OCI-LY3 (cell line): ENCODE measurements around the gene HGF.

ENCODE experiments used
- H2AFZ ChIP-seq: fragments of 200-600, 300-600 bp; shearing (Covaris generic); 2 replicates; pipeline ENCODE4 v1.6.0; 2014; ENCODE audit warnings: antibody characterized with exemption, low read depth, low read length
- H3K27ac ChIP-seq: fragments of 200-600, 300-600 bp; sonication (generic); 2 replicates; pipeline ENCODE4 v1.5.1; 2014; ENCODE audit warnings: mild to moderate bottlenecking, low read length, moderate library complexity, mixed read lengths
- H3K27me3 ChIP-seq: fragments of 200-600, 300-600 bp; sonication (generic); 2 replicates; pipeline ENCODE4 v1.6.1; 2014; ENCODE audit warnings: low read depth, low read length, mixed read lengths
- H3K36me3 ChIP-seq: fragments of 200-600, 300-600 bp; sonication (generic); replicated peaks from 2 replicates; pipeline ENCODE3; 2014; ENCODE audit warnings: low read depth, low read length, mixed read lengths
- H3K4me1 ChIP-seq: fragments of 300-600, 200-600 bp; sonication (generic); 2 replicates; pipeline ENCODE4 v1.6.1; 2014; ENCODE audit warnings: low read length, mixed read lengths
- H3K4me2 ChIP-seq: fragments of 200-600, 300-600 bp; sonication (generic); 2 replicates; pipeline ENCODE4 v1.6.1; 2014; ENCODE audit warnings: low read length, mixed read lengths
- H3K4me3 ChIP-seq: fragments of 300-600, 200-600 bp; sonication (generic); 2 replicates; pipeline ENCODE4 v1.5.1; 2014; ENCODE audit warnings: antibody characterized with exemption, mild to moderate bottlenecking, low read length, moderate library complexity
- H3K79me2 ChIP-seq: fragments of 300-600, 200-600 bp; shearing (Covaris generic); 2 replicates; pipeline ENCODE4 v1.6.1; 2014; ENCODE audit warnings: mild to moderate bottlenecking, low read length, mixed read lengths
- H3K9ac ChIP-seq: fragments of 300-600, 200-600 bp; shearing (Covaris generic); 2 replicates; pipeline ENCODE4 v1.6.0; 2014; ENCODE audit warnings: mild to moderate bottlenecking, low read length, moderate library complexity
- H3K9me3 ChIP-seq: fragments of 200-600, 300-600 bp; shearing (Covaris generic); 2 replicates; pipeline ENCODE4 v1.6.1; 2014; ENCODE audit warnings: low read length, mixed read lengths; ENCODE audit not compliant: insufficient read depth
- H4K20me1 ChIP-seq: fragments of 200-600, 300-600 bp; sonication (generic); 2 replicates; pipeline ENCODE4 v1.6.1; 2016; ENCODE audit warnings: low read length, mixed read lengths; ENCODE audit not compliant: insufficient read depth
- CTCF ChIP-seq: fragments of 200-600, 300-600 bp; sonication (generic); IDR thresholded peaks from 2 replicates; pipeline ENCODE4 v1.5.1; 2014; ENCODE audit warnings: antibody characterized with exemption, low read length, low read depth
- EZH2phosphoT487 ChIP-seq: fragments of 200-600 bp; shearing (Covaris generic); IDR thresholded peaks from 2 replicates; pipeline ENCODE4 v1.6.1; 2018; ENCODE audit warnings: antibody characterized with exemption, mixed run types, low read depth

Gene HGF

GRCh38 chr7:81789406-81790119 is 19.7 kb upstream of the HGF start:
- Histone ChIP-seq H3K27ac (no peak overlapping the region), H3K36me3 (no peaks in the 10 kb centered on the region), H3K27me3 (no peaks in the 10 kb centered on the region), H3K79me2 (no peaks in the 10 kb centered on the region), H3K9me3 (no peaks in the 10 kb centered on the region), H4K20me1 (no peaks in the 10 kb centered on the region), H3K4me1 (no peaks in the 10 kb centered on the region), H3K4me2 (no peak overlapping the region), H2AFZ (no peak overlapping the region), H3K9ac (no peak overlapping the region), H3K4me3 (no peak overlapping the region)
- no peak for TF ChIP-seq EZH2phosphoT487
- TF ChIP-seq CTCF: no peak

GRCh38 chr7:81788246-81788645 is 18.4 kb upstream of the HGF start:
- H3K27me3 ChIP-seq: no peaks in the 10 kb centered on the region
- H2AFZ ChIP-seq: no peak overlapping the region
- H4K20me1 ChIP-seq: no peaks in the 10 kb centered on the region
- H3K36me3 ChIP-seq: no peaks in the 10 kb centered on the region
- H3K27ac ChIP-seq: no peak overlapping the region
- H3K9me3 ChIP-seq: no peaks in the 10 kb centered on the region
- no peak overlapping the region for H3K9ac ChIP-seq
- H3K4me1 ChIP-seq: peaks cover 10% of the 10 kb centered on the region
- no peak overlapping the region for H3K4me3 ChIP-seq
- no peak for TF ChIP-seq CTCF
- no peak for TF ChIP-seq EZH2phosphoT487
- no peaks in the 10 kb centered on the region for H3K79me2 ChIP-seq
- H3K4me2 ChIP-seq: no peak overlapping the region

- Histone ChIP-seq H3K27ac (no peak overlapping the region), H4K20me1 (no peaks in the 10 kb centered on the region), H3K9ac (no peak overlapping the region), H2AFZ (no peak overlapping the region), H3K36me3 (no peaks in the 10 kb centered on the region), H3K4me3 (peak overlapping the region; percentile 22; the same call in 1 of the 2 replicates), H3K4me1 (peaks cover 10% of the 10 kb centered on the region), H3K4me2 (peak overlapping the region; percentile 35), H3K9me3 (no peaks in the 10 kb centered on the region), H3K27me3 (no peaks in the 10 kb centered on the region), H3K79me2 (no peaks in the 10 kb centered on the region)
- TF ChIP-seq CTCF: no peak
- no peak for TF ChIP-seq EZH2phosphoT487
These were observed 14.0 kb upstream of the HGF start for GRCh38 chr7:81783818-81784217.

GRCh38 chr7:81780914-81781693 is 11.3 kb upstream of the HGF start:
- Histone ChIP-seq H3K27ac (no peak overlapping the region), H3K9ac (no peak overlapping the region), H3K4me3 (no peak overlapping the region), H3K27me3 (no peaks in the 10 kb centered on the region), H3K36me3 (no peaks in the 10 kb centered on the region), H3K4me1 (peaks cover 17% of the 10 kb centered on the region), H3K4me2 (no peak overlapping the region), H3K9me3 (no peaks in the 10 kb centered on the region), H3K79me2 (no peaks in the 10 kb centered on the region), H4K20me1 (no peaks in the 10 kb centered on the region), H2AFZ (no peak overlapping the region)
- TF ChIP-seq CTCF (no peak), EZH2phosphoT487 (no peak)
